A549 (cell line): ENCODE measurements around the gene UBE2H. TPM values are rescaled to one million over a fixed set of nuclear protein-coding genes. Genes with fewer than 3 reads are reported as not detected.
A peak's percentile ranks its signal among the peaks of the same experiment; 100 is the strongest.
"Not testable (repeated sequence)": the region's sequence is repeated elsewhere in the genome, so short reads cannot be mapped to it uniquely, and the experiment has no call there.

Experiments used
- ATAC-seq, 2 experiments: fragments of 200-7000 bp in 1 of 2; fragments of >200 bp in 1 of 2; cut with Nextera tagmentation in 1 of 2; cut with Tn5 transposase in 1 of 2; 3 replicates each; pipeline versions ENCODE4 v1.8.0 to v1.9.1; 2018 to 2020; ENCODE audit warnings: mild to moderate bottlenecking in 1 of 2, moderate library complexity in 1 of 2
- CTCF ChIA-PET: fragments of 300-600 bp; sonication (Branson Sonifier 250); formaldehyde crosslinking; extraction: SDS; loops from one replicate; lab custom pipeline; 2021; ENCODE audit warnings: antibody characterized with exemption, inconsistent platforms; lab: Yijun Ruan, JAX
- POLR2A ChIA-PET: fragments of 350-600 bp; formaldehyde crosslinking; extraction: SDS; loops from one replicate; lab custom pipeline; 2021; ENCODE audit warnings: antibody characterized with exemption, inconsistent platforms; lab: Yijun Ruan, JAX
- DNase-seq, 2 experiments: peaks; one replicate each; pipeline versions ENCODE4 v3.0.0 to v3.0.0-alpha.2; 2011 to 2016; ENCODE audit warnings: low read depth in 1 of 2, low spot score in 1 of 2
- FAIRE-seq: peaks from 2 replicates; lab custom pipeline; 2011; peaks lifted over from hg19 to GRCh38; lab: Jason Lieb, UNC
- H3K27ac ChIP-seq, 2 experiments: fragments of >200 bp; sonication (Bioruptor Twin); formaldehyde crosslinking; 3 replicates each; pipeline ENCODE4 v1.5.1; 2016 to 2017
- H3K4me1 ChIP-seq: fragments of >200 bp; sonication (Bioruptor Twin); formaldehyde crosslinking; 3 replicates; pipeline ENCODE4 v1.6.1; 2016
- H3K4me2 ChIP-seq: fragments of >200 bp; sonication (Bioruptor Twin); formaldehyde crosslinking; 3 replicates; pipeline ENCODE4 v1.6.1; 2016
- H3K4me3 ChIP-seq: fragments of >200 bp; sonication (Bioruptor Twin); formaldehyde crosslinking; 3 replicates; pipeline ENCODE4 v1.5.1; 2016
- H3K9me3 ChIP-seq: fragments of >200 bp; sonication (Bioruptor Twin); formaldehyde crosslinking; 3 replicates; pipeline ENCODE4 v1.6.1; 2016
- BHLHE40 ChIP-seq: IDR thresholded peaks from 2 replicates; pipeline ENCODE4 v1.6.1; 2012; ENCODE audit warnings: low read depth, low read length, inconsistent platforms
- CBX8 ChIP-seq: fragments of 200-600 bp; sonication (generic); IDR thresholded peaks from 2 replicates; pipeline ENCODE4 v1.6.1; 2016
- CEBPB ChIP-seq, 2 experiments: fragments of >200 bp in 1 of 2; sonication (Bioruptor Twin) in 1 of 2; formaldehyde crosslinking in 1 of 2; IDR thresholded peaks; 2 replicates each; pipeline ENCODE4 v1.6.1; 2012 to 2016
- EHMT2 ChIP-seq: fragments of 200-600 bp; sonication (generic); IDR thresholded peaks from 2 replicates; pipeline ENCODE4 v1.6.1; 2016; ENCODE audit warnings: antibody characterized with exemption, low read depth, mild to moderate bottlenecking, moderate library complexity
- ESRRA ChIP-seq: fragments of 150-350 bp; IDR thresholded peaks from 2 replicates; pipeline ENCODE4 v1.6.1; 2014; ENCODE audit warnings: mild to moderate bottlenecking, low read length, borderline replicate concordance
- FOSL2 ChIP-seq, 2 experiments: fragments of 450-650 bp in 1 of 2; fragments of >200 bp in 1 of 2; sonication (Bioruptor Twin) in 1 of 2; formaldehyde crosslinking; IDR thresholded peaks; 2 replicates each; pipeline versions ENCODE4 v1.5.0 to v1.6.1; 2016 to 2020; ENCODE audit warnings: mild to moderate bottlenecking in 1 of 2, moderate library complexity in 1 of 2
- FOXS1 ChIP-seq: fragments of 250-450 bp; sonication (Bioruptor Pico); IDR thresholded peaks from 2 replicates; pipeline ENCODE4 v1.5.0; 2020; ENCODE audit warnings: mild to moderate bottlenecking, moderate library complexity
- HEYL ChIP-seq: fragments of 250-450 bp; sonication (Bioruptor Pico); IDR thresholded peaks from 2 replicates; pipeline ENCODE4 v1.8.0; 2021; ENCODE audit warnings: mild to moderate bottlenecking, moderate library complexity
- MAFK ChIP-seq: fragments of 450-650 bp; IDR thresholded peaks from 2 replicates; pipeline ENCODE4 v1.6.1; 2014; ENCODE audit not compliant: partially characterized antibody
- MAZ ChIP-seq: fragments of 150-350 bp; IDR thresholded peaks from 2 replicates; pipeline ENCODE4 v1.6.1; 2014; ENCODE audit warnings: antibody characterized with exemption, low read depth, low read length, borderline replicate concordance
- MYC ChIP-seq: IDR thresholded peaks from 2 replicates; pipeline ENCODE4 v1.6.1; 2012; ENCODE audit warnings: mild to moderate bottlenecking, inconsistent platforms, low read length, improper control_type of control experiment, borderline replicate concordance
- NPAS2 ChIP-seq: fragments of 250-450 bp; sonication (Bioruptor Pico); IDR thresholded peaks from 2 replicates; pipeline ENCODE4 v1.8.0; 2022; ENCODE audit warnings: mild to moderate bottlenecking, moderate library complexity, borderline replicate concordance
- RAD21 ChIP-seq, 2 experiments: fragments of >200 bp in 1 of 2; sonication (Bioruptor Twin) in 1 of 2; formaldehyde crosslinking in 1 of 2; IDR thresholded peaks in 1 of 2; conservative IDR thresholded peaks in 1 of 2; 2 replicates in 1 of 2; 3 replicates in 1 of 2; pipeline ENCODE4 v1.6.1; 2012 to 2018; ENCODE audit warnings: inconsistent platforms in 1 of 2
- RARB ChIP-seq: fragments of 250-450 bp; sonication (Bioruptor Pico); IDR thresholded peaks from 2 replicates; pipeline ENCODE4 v1.8.0; 2021; ENCODE audit warnings: mild to moderate bottlenecking, moderate library complexity
- SMC3 ChIP-seq: fragments of >200 bp; sonication (Bioruptor Twin); formaldehyde crosslinking; IDR thresholded peaks from 3 replicates; pipeline ENCODE4 v1.6.1; 2018; ENCODE audit warnings: inconsistent platforms
- SREBF2 ChIP-seq: fragments of 450-650 bp; IDR thresholded peaks from 2 replicates; pipeline ENCODE4 v1.6.1; 2014; ENCODE audit warnings: mild to moderate bottlenecking, moderate library complexity
- ZC3H11A ChIP-seq: fragments of 450-650 bp; IDR thresholded peaks from 2 replicates; pipeline ENCODE4 v1.6.1; 2014; ENCODE audit warnings: antibody characterized with exemption, mild to moderate bottlenecking
- ZSCAN20 ChIP-seq: fragments of 250-450 bp; sonication (Bioruptor Pico); IDR thresholded peaks from 2 replicates; pipeline ENCODE4 v1.8.0; 2022; ENCODE audit warnings: mild to moderate bottlenecking, moderate library complexity
- WGBS: methylation state at CpG from one replicate; pipeline ENCODE4 v1.1.6; 2017; ENCODE audit errors: missing lambda C conversion rate; 5-methylcytosine and 5-hydroxymethylcytosine counted together
- polyA plus RNA-seq, 4 experiments: library from polyadenylated mRNA; depleted of rRNA in 3 of 4; stranded (reverse); fragments of >200 nt; fragmentation: RNase III in 1 of 4; extraction: RNeasy Plus Mini Kit Qiagen cat#74134 plus additional on column Dnase treatment in 1 of 4; gene quantifications; 2 replicates in 3 of 4; 3 replicates in 1 of 4; pipeline ENCODE4 v1.2.3, GENCODE V29; 2011 to 2017
- TF ChIP-seq, protein P1 (sequence below): fragments of >200 bp; sonication (Bioruptor Twin); formaldehyde crosslinking; IDR thresholded peaks from 3 replicates; pipeline ENCODE4 v1.5.1; 2016
- TF ChIP-seq, protein P2 (sequence below): IDR thresholded peaks from 2 replicates; pipeline ENCODE4 v1.6.1; 2012
- TF ChIP-seq, protein P3 (sequence below): fragments of 450-650 bp; IDR thresholded peaks from 2 replicates; pipeline ENCODE4 v1.6.1; 2014; ENCODE audit warnings: antibody characterized with exemption
- TF ChIP-seq, protein P4 (sequence below): fragments of 250-450 bp; sonication (Bioruptor Pico); IDR thresholded peaks from 2 replicates; pipeline ENCODE4 v1.5.0; 2021; ENCODE audit warnings: mild to moderate bottlenecking, moderate library complexity, borderline replicate concordance

UBE2H gene
- polyA plus RNA-seq, 2 of the 4 experiments (the other 2 are of a cell fraction), result 73.5 to 99.2 TPM

DNA sequence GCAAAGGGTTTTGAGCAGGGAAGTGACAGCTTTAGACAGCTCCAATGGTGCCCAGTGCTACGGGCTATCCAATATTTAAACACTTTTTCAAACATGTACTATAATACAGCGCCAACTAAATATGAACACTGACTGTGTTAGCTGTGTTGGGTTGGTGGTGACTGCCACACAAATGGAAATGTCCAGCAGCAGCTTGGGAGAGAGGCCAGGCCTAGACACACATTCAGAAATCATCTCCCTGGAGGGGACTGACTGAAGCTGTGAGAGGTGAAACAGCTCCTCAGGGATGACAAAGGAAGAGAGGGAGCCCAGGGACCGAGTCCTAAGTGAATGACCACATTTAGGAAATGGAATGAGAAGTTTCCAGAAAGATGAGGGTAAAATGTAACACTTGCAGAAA is 115.8 kb downstream of the UBE2H start:
- ATAC-seq, result no peak

DNA sequence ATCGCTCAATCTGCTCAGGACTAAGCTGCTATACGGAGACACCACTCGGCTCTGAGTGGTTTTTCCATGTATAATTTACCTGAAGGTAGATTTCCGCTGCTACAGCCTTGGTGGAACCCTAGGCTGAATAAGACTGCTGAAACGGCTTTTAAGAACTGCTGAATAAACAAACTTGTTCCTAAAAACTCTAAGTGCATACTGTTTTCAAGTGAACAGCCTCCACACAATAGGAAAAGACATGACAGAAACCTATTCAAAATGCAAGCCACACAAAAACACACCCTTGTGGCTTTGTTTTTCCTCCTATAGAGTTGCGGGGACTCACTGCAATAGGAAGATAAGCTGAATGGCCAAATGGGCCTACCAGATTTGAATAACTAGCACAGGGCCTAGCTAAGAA is 117.2 kb downstream of the UBE2H start:
- no peak for DNase-seq
- H3K27ac ChIP-seq, result no peak overlapping the region
- no peak overlapping the region for H3K4me3 ChIP-seq
- WGBS, result 94% methylated on average over 6 of the region's 6 CpGs
- ATAC-seq, result no peak
- H3K9me3 ChIP-seq, result no peaks in the 10 kb centered on the region
- ChIA-PET CTCF (interaction anchor here (0.6 to 7.5 kb wide), 5 partner anchors 9 to 170 kb away, joined by 3 to 36 read pairs (median 4); no protein-coding TSS in a partner anchor), POLR2A (no interaction called here)
- TF ChIP-seq MYC (no peak), NPAS2 (CRISPR knock-in tag) (no peak), MAFK (peak; percentile 37)
- peaks cover 24% of the 10 kb centered on the region for H3K4me1 ChIP-seq
- H3K4me2 ChIP-seq, result no peak overlapping the region
- no peak for FAIRE-seq

More for the DNA sequence above, 115.8 kb downstream of the UBE2H start:
- WGBS, result 86% methylated on average over 3 of the region's 3 CpGs
- no peaks in the 10 kb centered on the region for H3K9me3 ChIP-seq
- H3K4me1 ChIP-seq, result peaks cover 24% of the 10 kb centered on the region
- no peak for FAIRE-seq
- no peak overlapping the region for H3K4me3 ChIP-seq
- H3K27ac ChIP-seq, result peak overlapping the region in 1 of 2 experiments; percentile 1; a peak in 2 of 6 replicates
- ChIA-PET CTCF (interaction anchor here (0.7 to 7.5 kb wide), 3 partner anchors 8 to 494 kb away, joined by 4 to 36 read pairs (median 4); no protein-coding TSS in a partner anchor), POLR2A (no interaction called here)
- TF ChIP-seq ZSCAN20 (no peak), FOXS1 (no peak), CBX8 (no peak), MYC (no peak), BHLHE40 (no peak), ESRRA (no peak), SREBF2 (no peak), SMC3 (no peak), CEBPB (IDR thresholded peaks at IDR 0.05) (no peak), RAD21 (conservative IDR thresholded peaks at IDR 0.05 in 1 of 2, IDR thresholded peaks at IDR 0.05 in 1 of 2) (no peak), FOSL2 (IDR thresholded peaks at IDR 0.05) (no peak), FOSL2 (CRISPR knock-in tag; IDR thresholded peaks at IDR 0.05) (no peak), RARB (CRISPR knock-in tag) (no peak), MAZ (no peak), EHMT2 (no peak), ZC3H11A (no peak), HEYL (CRISPR knock-in tag) (no peak)
- TF ChIP-seq, protein P1, sequence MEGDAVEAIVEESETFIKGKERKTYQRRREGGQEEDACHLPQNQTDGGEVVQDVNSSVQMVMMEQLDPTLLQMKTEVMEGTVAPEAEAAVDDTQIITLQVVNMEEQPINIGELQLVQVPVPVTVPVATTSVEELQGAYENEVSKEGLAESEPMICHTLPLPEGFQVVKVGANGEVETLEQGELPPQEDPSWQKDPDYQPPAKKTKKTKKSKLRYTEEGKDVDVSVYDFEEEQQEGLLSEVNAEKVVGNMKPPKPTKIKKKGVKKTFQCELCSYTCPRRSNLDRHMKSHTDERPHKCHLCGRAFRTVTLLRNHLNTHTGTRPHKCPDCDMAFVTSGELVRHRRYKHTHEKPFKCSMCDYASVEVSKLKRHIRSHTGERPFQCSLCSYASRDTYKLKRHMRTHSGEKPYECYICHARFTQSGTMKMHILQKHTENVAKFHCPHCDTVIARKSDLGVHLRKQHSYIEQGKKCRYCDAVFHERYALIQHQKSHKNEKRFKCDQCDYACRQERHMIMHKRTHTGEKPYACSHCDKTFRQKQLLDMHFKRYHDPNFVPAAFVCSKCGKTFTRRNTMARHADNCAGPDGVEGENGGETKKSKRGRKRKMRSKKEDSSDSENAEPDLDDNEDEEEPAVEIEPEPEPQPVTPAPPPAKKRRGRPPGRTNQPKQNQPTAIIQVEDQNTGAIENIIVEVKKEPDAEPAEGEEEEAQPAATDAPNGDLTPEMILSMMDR, result no peak
- TF ChIP-seq, protein P2, sequence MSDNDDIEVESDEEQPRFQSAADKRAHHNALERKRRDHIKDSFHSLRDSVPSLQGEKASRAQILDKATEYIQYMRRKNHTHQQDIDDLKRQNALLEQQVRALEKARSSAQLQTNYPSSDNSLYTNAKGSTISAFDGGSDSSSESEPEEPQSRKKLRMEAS, result no peak
- TF ChIP-seq, protein P3, sequence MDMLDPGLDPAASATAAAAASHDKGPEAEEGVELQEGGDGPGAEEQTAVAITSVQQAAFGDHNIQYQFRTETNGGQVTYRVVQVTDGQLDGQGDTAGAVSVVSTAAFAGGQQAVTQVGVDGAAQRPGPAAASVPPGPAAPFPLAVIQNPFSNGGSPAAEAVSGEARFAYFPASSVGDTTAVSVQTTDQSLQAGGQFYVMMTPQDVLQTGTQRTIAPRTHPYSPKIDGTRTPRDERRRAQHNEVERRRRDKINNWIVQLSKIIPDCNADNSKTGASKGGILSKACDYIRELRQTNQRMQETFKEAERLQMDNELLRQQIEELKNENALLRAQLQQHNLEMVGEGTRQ, result no peak
- TF ChIP-seq, protein P4, sequence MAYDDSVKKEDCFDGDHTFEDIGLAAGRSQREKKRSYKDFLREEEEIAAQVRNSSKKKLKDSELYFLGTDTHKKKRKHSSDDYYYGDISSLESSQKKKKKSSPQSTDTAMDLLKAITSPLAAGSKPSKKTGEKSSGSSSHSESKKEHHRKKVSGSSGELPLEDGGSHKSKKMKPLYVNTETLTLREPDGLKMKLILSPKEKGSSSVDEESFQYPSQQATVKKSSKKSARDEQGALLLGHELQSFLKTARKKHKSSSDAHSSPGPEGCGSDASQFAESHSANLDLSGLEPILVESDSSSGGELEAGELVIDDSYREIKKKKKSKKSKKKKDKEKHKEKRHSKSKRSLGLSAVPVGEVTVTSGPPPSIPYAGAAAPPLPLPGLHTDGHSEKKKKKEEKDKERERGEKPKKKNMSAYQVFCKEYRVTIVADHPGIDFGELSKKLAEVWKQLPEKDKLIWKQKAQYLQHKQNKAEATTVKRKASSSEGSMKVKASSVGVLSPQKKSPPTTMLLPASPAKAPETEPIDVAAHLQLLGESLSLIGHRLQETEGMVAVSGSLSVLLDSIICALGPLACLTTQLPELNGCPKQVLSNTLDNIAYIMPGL, result no peak
- DNase-seq, result no peak
- no peak overlapping the region for H3K4me2 ChIP-seq

DNA sequence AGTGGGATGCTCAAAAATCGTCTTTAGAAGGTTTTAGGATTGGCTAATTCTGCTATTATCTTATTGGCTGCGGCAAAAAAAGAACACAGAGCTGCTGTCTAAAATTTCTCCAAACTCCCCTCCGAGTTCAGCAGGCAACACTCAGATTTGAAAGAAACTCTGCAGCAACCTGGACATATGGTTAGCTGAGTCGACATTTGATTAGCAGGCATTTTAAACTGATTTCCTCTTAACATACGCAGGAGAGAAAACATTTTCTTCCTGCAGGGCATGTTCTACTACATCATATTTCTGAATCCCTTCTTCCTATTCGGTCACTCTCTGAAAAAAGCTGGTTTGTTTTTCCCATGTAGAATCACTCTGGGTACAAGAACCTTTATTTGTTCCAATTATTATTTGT is 119.4 kb downstream of the UBE2H start:
- CTCF ChIA-PET, result interaction anchor here (1.6 kb wide), 1 partner anchor 14 kb away, joined by 5 read pairs; no protein-coding TSS in a partner anchor

More for the DNA sequence above, 119.4 kb downstream of the UBE2H start:
- POLR2A ChIA-PET, result interaction anchor here (0.6 kb wide), 1 partner anchor 176 kb away, joined by 3 read pairs; no protein-coding TSS in a partner anchor
- H3K4me3 ChIP-seq, H3K4me2 ChIP-seq, FAIRE-seq, H3K9me3 ChIP-seq, ATAC-seq, DNase-seq: not testable (repeated sequence)
- H3K4me1 ChIP-seq, result peaks cover 39% of the 10 kb centered on the region
- WGBS, result 83% methylated on average over 6 of the region's 6 CpGs
- peak overlapping the region in 1 of 2 experiments; percentile 38; a peak in 2 of 6 replicates for H3K27ac ChIP-seq
